Measurements from ENCODE around the gene GRID1. TPM values are rescaled to one million over a fixed set of nuclear protein-coding genes. Genes with fewer than 3 reads are reported as not detected.

Gene GRID1
- total RNA-seq, 1 experiment from 2014 or later = 0.37 TPM

DNA sequence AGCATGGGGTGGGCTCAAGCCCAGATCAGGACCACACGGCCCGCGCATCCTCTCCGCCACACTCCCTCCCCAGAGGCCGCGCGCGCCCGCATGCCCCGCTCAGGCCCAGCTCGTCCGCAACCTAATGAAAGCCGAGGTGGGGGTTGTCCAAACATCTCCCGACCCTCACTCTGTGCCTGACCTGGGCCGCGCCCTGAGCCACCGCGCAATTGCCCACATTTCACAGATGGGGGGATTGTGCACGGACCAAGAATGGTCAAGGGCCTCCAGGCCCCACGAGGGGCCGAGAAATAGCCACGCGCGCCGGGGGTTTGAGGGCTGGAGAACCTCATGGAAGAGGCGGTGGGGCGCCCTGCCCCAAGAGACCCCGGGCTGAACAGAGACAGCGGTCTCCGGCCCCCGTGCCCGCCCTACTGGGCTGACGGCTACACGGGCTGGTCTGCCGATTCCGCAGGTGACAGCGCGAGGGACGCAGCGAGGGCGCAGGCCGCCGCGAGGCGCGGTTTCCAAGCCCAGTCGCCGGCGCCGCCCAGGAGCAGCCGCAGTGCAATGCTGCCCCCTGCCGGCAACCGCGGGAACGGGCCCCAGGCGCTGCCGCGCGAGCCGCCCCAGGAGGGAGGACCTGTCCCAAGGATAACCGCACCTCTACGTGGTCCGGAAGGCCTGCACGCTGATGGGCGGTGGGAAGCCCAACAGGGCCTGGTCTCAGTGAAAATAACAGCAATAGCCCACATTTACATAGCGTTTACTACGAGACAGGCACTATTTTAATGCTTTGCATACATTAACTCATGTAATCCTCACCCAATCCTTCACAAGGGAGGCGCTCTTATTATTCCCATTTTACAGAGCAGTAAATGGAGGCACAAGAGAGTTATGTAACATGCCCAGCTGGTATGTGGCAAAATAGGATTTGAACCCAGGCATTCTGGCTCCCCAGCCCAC, 10.5 kb upstream of the GRID1 start (continued):
- TF ChIP-seq CBFB (CRISPR knock-in tag; IDR thresholded peaks at IDR 0.05; ENCODE audit: low read depth) (peak; percentile 91), SP1 (CRISPR knock-in tag; conservative IDR thresholded peaks at IDR 0.05) (peak; percentile 68), ZSCAN18 (CRISPR knock-in tag; IDR thresholded peaks at IDR 0.05) (no peak), ZNF671 (CRISPR knock-in tag; IDR thresholded peaks at IDR 0.05) (0 out of 2 replicates have a peak, but pooled peaks have one; percentile 49), ESRRA (CRISPR knock-in tag; IDR thresholded peaks at IDR 0.05; ENCODE audit: borderline replicate concordance) (0 out of 2 replicates have a peak, but pooled peaks have one; percentile 13), ZNF317 (CRISPR knock-in tag; IDR thresholded peaks at IDR 0.05; ENCODE audit: borderline replicate concordance, low read depth) (no peak), ZNF138 (CRISPR knock-in tag; conservative IDR thresholded peaks at IDR 0.05) (peak; percentile 88; the same call in 1 of the 2 replicates), FOXK1 (CRISPR knock-in tag; IDR thresholded peaks at IDR 0.05) (no peak), GABPB1 (CRISPR knock-in tag; IDR thresholded peaks at IDR 0.05) (0 out of 2 replicates have a peak, but pooled peaks have one; percentile 10), CDX4 (CRISPR knock-in tag; IDR thresholded peaks at IDR 0.05; ENCODE audit: borderline replicate concordance) (no peak), JAZF1 (CRISPR knock-in tag; IDR thresholded peaks at IDR 0.05) (no peak), SMAD4 (CRISPR knock-in tag; IDR thresholded peaks at IDR 0.05) (no peak), NR1H2 (CRISPR knock-in tag; IDR thresholded peaks at IDR 0.05) (no peak), ATF1 (CRISPR knock-in tag; IDR thresholded peaks at IDR 0.05) (no peak), KAT7 (CRISPR knock-in tag; IDR thresholded peaks at IDR 0.05; ENCODE audit: borderline replicate concordance) (no peak)

DNA sequence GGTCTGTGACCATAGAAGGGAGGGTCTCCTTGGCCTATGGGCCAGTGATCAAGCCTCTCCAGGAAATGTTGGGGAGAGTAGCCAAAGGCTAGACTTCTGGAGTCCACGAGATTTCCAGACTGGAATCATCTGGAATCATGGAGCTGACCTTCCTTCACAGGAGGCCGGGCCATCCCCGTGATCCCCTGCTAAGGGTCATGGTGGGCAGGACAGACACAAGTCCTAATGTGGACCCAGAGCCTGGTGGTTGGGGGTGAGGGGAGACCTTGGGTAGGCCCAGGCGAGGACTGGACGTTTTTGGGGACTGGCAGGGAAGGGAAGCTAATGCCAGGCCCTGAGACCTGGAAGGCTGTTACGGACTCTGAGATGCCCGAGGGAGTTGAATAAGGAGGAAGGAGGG, 9.8 kb upstream of the GRID1 start:
- ATAC-seq (no peak), DNase-seq (ENCODE audit: low spot score) (no peak)
- H3K36me3 Mint-ChIP-seq = no peaks in the 10 kb centered on the region
- ChIA-PET CTCF (interaction anchor here (0.6 to 1.6 kb wide), 11 partner anchors 9 to 195 kb away, joined by 3 to 9 read pairs (median 4); partner anchors contain the start of gene GRID1), POLR2A (no interaction called here)
- no peaks in the 10 kb centered on the region for H3K4me1 Mint-ChIP-seq
- H3K4me3 Mint-ChIP-seq = peak overlapping the region; percentile 40; the same call in 1 of the 2 replicates
- H3K27me3 Mint-ChIP-seq (ENCODE audit: low read depth) = peaks cover 58% of the 10 kb centered on the region
- H3K9me3 Mint-ChIP-seq = no peaks in the 10 kb centered on the region
- TF ChIP-seq SP1 (CRISPR knock-in tag; conservative IDR thresholded peaks at IDR 0.05) (no peak), ZNF263 (CRISPR knock-in tag; IDR thresholded peaks at IDR 0.05; ENCODE audit: low read depth) (no peak), ZNF396 (CRISPR knock-in tag; IDR thresholded peaks at IDR 0.05; ENCODE audit: borderline replicate concordance) (no peak), OVOL2 (CRISPR knock-in tag; IDR thresholded peaks at IDR 0.05; ENCODE audit: borderline replicate concordance) (no peak), RORB (CRISPR knock-in tag; IDR thresholded peaks at IDR 0.05) (no peak), ZNF138 (CRISPR knock-in tag; conservative IDR thresholded peaks at IDR 0.05) (no peak), GRHL2 (CRISPR knock-in tag; IDR thresholded peaks at IDR 0.05; ENCODE audit: insufficient replicate concordance, severe bottlenecking) (no peak), ESRRA (CRISPR knock-in tag; IDR thresholded peaks at IDR 0.05; ENCODE audit: borderline replicate concordance) (no peak), E2F5 (CRISPR knock-in tag; IDR thresholded peaks at IDR 0.05) (no peak), SMAD4 (CRISPR knock-in tag; IDR thresholded peaks at IDR 0.05) (no peak), CREM (CRISPR knock-in tag; IDR thresholded peaks at IDR 0.05) (no peak), ZNF232 (CRISPR knock-in tag; IDR thresholded peaks at IDR 0.05) (no peak), ZNF423 (CRISPR knock-in tag; IDR thresholded peaks at IDR 0.05) (no peak), JAZF1 (CRISPR knock-in tag; IDR thresholded peaks at IDR 0.05) (no peak), CREB1 (CRISPR knock-in tag; IDR thresholded peaks at IDR 0.05) (no peak), TP53 (CRISPR knock-in tag; IDR thresholded peaks at IDR 0.05) (no peak), NR1H2 (CRISPR knock-in tag; IDR thresholded peaks at IDR 0.05) (no peak)
- TF ChIP-seq, protein P1, sequence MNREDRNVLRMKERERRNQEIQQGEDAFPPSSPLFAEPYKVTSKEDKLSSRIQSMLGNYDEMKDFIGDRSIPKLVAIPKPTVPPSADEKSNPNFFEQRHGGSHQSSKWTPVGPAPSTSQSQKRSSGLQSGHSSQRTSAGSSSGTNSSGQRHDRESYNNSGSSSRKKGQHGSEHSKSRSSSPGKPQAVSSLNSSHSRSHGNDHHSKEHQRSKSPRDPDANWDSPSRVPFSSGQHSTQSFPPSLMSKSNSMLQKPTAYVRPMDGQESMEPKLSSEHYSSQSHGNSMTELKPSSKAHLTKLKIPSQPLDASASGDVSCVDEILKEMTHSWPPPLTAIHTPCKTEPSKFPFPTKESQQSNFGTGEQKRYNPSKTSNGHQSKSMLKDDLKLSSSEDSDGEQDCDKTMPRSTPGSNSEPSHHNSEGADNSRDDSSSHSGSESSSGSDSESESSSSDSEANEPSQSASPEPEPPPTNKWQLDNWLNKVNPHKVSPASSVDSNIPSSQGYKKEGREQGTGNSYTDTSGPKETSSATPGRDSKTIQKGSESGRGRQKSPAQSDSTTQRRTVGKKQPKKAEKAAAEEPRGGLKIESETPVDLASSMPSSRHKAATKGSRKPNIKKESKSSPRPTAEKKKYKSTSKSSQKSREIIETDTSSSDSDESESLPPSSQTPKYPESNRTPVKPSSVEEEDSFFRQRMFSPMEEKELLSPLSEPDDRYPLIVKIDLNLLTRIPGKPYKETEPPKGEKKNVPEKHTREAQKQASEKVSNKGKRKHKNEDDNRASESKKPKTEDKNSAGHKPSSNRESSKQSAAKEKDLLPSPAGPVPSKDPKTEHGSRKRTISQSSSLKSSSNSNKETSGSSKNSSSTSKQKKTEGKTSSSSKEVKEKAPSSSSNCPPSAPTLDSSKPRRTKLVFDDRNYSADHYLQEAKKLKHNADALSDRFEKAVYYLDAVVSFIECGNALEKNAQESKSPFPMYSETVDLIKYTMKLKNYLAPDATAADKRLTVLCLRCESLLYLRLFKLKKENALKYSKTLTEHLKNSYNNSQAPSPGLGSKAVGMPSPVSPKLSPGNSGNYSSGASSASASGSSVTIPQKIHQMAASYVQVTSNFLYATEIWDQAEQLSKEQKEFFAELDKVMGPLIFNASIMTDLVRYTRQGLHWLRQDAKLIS (CRISPR knock-in tag; IDR thresholded peaks at IDR 0.05; ENCODE audit: borderline replicate concordance) = no peak
- TF ChIP-seq, protein P2, sequence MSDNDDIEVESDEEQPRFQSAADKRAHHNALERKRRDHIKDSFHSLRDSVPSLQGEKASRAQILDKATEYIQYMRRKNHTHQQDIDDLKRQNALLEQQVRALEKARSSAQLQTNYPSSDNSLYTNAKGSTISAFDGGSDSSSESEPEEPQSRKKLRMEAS (CRISPR knock-in tag; IDR thresholded peaks at IDR 0.05) = no peak
- H3K27ac Mint-ChIP-seq = no peak overlapping the region

Data from WTC11 (cell line).